ENCODE measurements around the gene ZMYND12.

The ZMYND12 gene

DNA sequence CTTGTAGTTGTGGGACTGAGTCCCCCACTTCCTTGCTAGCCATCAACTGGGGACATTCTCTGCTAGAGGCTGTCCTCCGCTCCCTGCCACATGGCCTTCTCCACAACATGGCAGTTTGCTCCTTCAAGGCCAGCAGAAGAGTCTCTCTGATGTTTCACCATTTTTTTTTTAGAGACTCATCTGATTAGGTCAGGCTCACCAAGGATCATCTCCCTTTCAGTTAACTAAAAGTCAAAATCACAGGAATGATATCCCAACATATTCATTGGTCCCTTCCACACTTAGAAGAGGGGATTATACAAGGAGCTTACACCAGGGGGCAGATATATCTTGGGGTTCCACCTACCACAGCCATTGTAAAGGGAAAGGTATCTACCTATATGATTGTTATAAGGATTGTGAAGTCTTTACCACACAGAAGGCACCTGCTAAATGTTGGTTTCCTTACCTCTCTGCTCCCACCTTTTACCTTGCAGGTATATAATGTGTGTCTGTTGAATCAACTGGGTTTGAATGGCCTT, 51.9 kb downstream of the ZMYND12 start:
- TF ChIP-seq, protein P1, sequence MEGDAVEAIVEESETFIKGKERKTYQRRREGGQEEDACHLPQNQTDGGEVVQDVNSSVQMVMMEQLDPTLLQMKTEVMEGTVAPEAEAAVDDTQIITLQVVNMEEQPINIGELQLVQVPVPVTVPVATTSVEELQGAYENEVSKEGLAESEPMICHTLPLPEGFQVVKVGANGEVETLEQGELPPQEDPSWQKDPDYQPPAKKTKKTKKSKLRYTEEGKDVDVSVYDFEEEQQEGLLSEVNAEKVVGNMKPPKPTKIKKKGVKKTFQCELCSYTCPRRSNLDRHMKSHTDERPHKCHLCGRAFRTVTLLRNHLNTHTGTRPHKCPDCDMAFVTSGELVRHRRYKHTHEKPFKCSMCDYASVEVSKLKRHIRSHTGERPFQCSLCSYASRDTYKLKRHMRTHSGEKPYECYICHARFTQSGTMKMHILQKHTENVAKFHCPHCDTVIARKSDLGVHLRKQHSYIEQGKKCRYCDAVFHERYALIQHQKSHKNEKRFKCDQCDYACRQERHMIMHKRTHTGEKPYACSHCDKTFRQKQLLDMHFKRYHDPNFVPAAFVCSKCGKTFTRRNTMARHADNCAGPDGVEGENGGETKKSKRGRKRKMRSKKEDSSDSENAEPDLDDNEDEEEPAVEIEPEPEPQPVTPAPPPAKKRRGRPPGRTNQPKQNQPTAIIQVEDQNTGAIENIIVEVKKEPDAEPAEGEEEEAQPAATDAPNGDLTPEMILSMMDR (conservative IDR thresholded peaks at IDR 0.05; ENCODE audit: low read depth, low read length), result no peak

DNA sequence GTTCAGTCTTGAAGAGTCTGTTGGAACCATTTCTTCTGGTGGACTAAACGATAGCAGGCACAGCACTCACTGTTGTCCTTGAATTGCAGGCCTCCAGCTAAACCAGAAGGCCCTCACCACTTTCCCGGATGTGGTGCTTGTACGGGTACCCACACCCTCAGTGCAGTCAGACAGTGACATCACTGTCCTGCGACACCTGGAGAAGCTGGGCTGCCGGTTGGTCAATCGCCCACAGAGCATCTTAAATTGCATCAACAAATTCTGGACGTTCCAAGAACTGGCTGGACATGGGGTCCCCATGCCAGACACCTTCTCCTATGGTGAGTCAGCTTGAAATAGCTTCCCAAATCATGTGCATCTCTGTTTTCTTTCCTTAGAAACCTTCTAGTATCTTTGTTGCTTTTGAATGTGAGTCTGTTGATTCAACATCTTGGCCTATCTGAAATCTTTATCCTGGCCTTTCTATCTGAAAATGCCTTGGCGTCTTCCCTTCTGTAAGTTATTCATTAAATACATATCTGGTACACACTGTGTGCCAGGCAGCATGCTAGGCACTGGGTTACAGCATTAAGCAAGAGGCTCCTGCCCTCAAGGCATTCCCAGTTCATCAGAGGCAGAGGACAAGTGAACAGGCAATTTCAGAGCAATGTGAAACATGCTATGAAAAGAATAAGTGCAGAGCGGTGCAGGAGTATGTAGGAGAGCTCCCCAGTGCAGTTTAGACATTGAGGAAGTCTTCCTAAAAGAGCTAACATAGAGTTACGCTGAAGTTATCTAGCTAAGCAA, 56.3 kb downstream of the ZMYND12 start:
- TF ChIP-seq, protein P1 (conservative IDR thresholded peaks at IDR 0.05; ENCODE audit: low read depth, low read length), result no peak
- DNase-seq (ENCODE audit: low read depth), result no peak
- H3K4me3 ChIP-seq (ENCODE audit: low read depth, low read length), result no peak overlapping the region

More for the DNA sequence above, 51.9 kb downstream of the ZMYND12 start:
- H3K4me3 ChIP-seq (ENCODE audit: low read depth, low read length), result no peak overlapping the region
- DNase-seq (ENCODE audit: low read depth), result no peak

DNA sequence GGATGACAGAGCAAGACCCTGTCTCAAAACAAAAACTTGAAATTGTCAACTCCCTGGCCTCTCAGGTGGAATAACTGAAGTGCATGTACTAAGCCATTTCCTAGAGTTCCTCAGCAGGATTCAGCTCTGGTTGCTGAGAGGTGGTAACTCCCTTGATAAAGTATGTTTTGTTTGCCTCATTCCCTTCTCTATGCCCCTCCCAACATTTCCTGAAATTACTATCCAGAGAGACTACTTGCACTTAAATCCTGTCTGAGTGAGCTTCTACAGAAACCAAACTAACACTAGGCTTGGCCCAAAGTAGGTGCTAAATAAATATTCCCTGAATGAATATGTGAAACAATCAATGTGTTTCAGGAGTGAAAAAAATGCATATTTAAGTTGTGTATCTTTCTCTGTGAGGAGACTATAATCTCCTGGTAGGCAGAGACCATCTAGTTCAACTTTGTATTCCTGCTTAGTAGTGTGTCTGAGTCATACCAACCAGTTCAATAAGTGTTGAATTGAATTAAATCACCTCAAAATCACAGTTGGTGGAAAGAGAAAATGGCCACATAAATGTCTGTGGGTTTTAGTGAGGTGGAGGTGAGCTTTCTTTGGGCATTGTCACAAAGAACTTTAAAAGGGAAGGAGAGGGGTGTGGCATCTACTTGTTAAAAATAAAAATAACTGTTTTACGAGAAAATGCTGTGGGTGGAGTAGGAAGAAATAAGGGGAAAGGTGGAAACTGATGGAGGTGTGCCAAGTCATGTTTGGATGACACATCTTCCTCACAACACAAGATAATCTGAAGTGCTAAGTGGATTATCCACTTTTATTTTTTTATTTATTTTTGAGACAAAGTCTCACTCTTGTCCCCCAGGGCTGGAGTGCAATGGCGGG, 62.6 kb downstream of the ZMYND12 start:
- DNase-seq (ENCODE audit: low read depth), result no peak
- H3K4me3 ChIP-seq (ENCODE audit: low read depth, low read length), result no peak overlapping the region
- TF ChIP-seq, protein P1 (conservative IDR thresholded peaks at IDR 0.05; ENCODE audit: low read depth, low read length), result no peak

DNA sequence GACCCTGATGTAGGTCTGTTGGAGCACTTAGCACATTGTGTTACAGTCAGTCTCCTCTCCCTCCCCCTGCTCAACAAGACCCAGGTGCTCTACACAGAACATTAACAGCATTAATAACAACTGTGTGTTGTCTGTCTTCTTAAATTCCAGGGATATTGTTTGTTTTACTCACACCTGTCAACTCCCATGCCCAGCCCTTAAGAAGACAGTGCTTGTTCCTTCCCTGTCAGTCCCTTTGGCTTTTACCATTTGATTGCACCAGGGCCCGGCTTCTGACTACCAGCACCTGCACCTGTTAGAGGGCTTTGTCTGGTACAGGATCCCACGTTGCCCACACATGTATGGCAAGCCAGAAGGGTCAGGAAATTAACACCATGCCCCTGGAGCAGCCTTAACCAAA, 63.6 kb downstream of the ZMYND12 start:
- DNase-seq (ENCODE audit: low read depth), result no peak
- H3K4me3 ChIP-seq (ENCODE audit: low read depth, low read length), result no peak overlapping the region
- TF ChIP-seq, protein P1 (conservative IDR thresholded peaks at IDR 0.05; ENCODE audit: low read depth, low read length), result no peak

DNA sequence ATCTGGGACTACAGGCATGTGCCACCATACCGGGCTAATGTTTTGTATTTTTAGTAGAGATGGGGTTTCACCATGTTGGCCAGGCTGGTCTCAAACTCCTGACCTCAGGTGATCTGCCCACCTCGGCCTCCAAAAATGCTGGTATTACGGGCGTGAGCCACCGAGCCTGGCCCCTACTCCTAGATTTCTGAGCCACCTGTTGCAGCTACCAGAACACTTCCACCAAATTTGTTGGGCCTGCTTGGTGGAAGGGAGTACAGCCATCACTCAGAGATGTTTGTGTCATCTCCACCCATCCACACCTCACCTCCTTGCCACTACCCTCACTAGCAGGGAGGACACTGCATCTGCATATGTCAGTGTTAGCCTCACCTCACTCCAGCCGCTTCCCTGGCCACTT, 69.8 kb downstream of the ZMYND12 start:
- H3K4me3 ChIP-seq (ENCODE audit: low read depth, low read length), result no peak overlapping the region
- DNase-seq (ENCODE audit: low read depth), result no peak
- TF ChIP-seq, protein P1 (conservative IDR thresholded peaks at IDR 0.05; ENCODE audit: low read depth, low read length), result no peak

DNA sequence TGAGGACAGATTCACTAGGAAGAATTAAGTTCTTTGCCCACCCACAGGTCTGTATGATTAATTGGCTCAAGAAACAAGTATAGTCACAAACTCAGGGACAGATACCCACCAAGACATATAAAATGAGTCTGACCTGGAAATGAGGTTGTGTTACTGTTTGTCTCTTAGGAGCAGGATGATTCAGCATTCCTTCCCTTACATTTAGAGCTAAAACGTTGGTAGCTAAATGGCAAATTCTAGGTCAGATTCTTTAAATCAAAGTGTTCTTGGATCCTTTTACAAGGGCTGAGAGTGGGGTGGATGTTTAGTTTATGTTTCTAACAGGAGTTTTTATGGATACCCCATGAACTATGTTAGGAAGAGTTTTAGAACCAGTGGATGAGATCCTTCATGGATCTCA, 70.5 kb downstream of the ZMYND12 start:
- TF ChIP-seq, protein P1 (conservative IDR thresholded peaks at IDR 0.05; ENCODE audit: low read depth, low read length), result no peak

More for the DNA sequence above, 70.5 kb downstream of the ZMYND12 start:
- no peak overlapping the region for H3K4me3 ChIP-seq (ENCODE audit: low read depth, low read length)
- DNase-seq (ENCODE audit: low read depth), result peak; percentile 48

Data from choroid plexus epithelial cell (primary cell).